Left lung (tissue), 10 donors: ENCODE data around the gene ABHD13. TPM values are rescaled to one million over a fixed set of nuclear protein-coding genes. Genes with fewer than 3 reads are reported as not detected.

ENCODE experiments used
- ATAC-seq: fragments of 200-7000 bp; cut with Tn5 transposase; one replicate; pipeline ENCODE4 v1.9.1; 2020; ENCODE audit warnings: moderate library complexity
- DNase-seq, 4 donors: peaks; one replicate each; pipeline ENCODE4 v3.0.0-alpha.2; 2013 to 2020
- H3K27ac ChIP-seq, 2 donors: fragments of 200-600 bp; sonication (generic) in 1 of 2; one replicate each; pipeline versions ENCODE4 v1.5.0 to v1.8.0; 2020 to 2021
- H3K27me3 ChIP-seq, 2 donors: fragments of 200-600 bp; sonication (generic) in 1 of 2; one replicate each; pipeline versions ENCODE4 v1.5.0 to v1.8.0; 2020 to 2021
- H3K36me3 ChIP-seq, 2 donors: fragments of 200-600 bp; sonication (generic) in 1 of 2; one replicate each; pipeline versions ENCODE4 v1.5.0 to v1.8.0; 2020 to 2021
- H3K4me1 ChIP-seq, 2 donors: fragments of 200-600 bp; one replicate each; pipeline ENCODE4 v1.8.0; 2021
- H3K4me3 ChIP-seq, 2 donors: fragments of 200-600 bp; sonication (generic) in 1 of 2; one replicate each; pipeline versions ENCODE4 v1.5.0 to v1.8.0; 2020 to 2021; ENCODE audit warnings: mild to moderate bottlenecking in 1 of 2
- H3K9me3 ChIP-seq, 2 donors: fragments of 200-600 bp; sonication (generic) in 1 of 2; one replicate each; pipeline versions ENCODE4 v1.5.0 to v1.8.0; 2020 to 2021
- intact Hi-C, 2 donors: fragments of 100-400 bp; cut with DNase I; formaldehyde crosslinking; loops; one replicate each; pipeline versions ENCODE4 v1.11.2 to v1.14.2; 2022
- polyA plus RNA-seq, 6 donors: library from polyadenylated mRNA; unstranded; fragments of 120-200 nt; gene quantifications; one replicate each; pipeline ENCODE4 v1.2.1, GENCODE V29; 2013; ENCODE audit not compliant: insufficient read length in 6 of 6
- total RNA-seq, 2 donors: library from RNA; stranded (reverse); fragmentation: NEBNext Ultra II Directional; extraction: Animal tissue kit (Norgen Biotek cat#: 25700); gene quantifications; one replicate each; pipeline ENCODE4 v1.2.1, GENCODE V29; 2021
- TF ChIP-seq, protein P1 (sequence below), 2 donors: fragments of 200-600 bp; sonication (generic) in 1 of 2; IDR thresholded peaks; one replicate each; pipeline versions ENCODE4 v1.5.0 to v1.8.0; 2021; ENCODE audit warnings: antibody characterized with exemption in 2 of 2
- donor health status: DM: no; HTN: yes; CAD: no.
- donor health status: DM: no; HTN: no; CAD: no.

The ABHD13 gene
- total and polyA plus RNA-seq, 8 donors, result 9.7 to 15.5 (median 13.4) TPM

DNA sequence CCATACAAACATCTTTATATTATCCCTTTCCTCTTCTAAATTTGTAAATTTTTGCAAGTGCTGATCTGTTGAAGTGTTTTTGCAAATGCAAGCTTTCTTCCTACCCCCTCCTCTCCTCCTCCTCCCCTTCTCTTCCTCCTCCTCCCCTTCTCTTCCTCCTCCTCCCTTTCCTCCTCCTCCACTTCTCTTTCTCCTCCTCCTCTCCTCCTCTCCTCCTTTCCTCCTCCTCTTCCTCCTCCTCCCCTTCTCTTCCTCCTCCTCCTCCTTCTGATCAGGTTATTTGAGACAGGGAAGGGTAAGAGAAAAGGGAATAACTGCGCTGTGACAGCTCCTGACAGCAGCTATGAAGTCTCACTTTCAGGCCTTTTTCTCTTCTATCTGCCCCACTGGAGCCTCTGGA is 60.3 kb downstream of the ABHD13 start:
- DNase-seq (no peak), ATAC-seq (no peak)
- no peaks in the 10 kb centered on the region for H3K9me3 ChIP-seq
- intact Hi-C loops, result no loop called here
- TF ChIP-seq, protein P1, sequence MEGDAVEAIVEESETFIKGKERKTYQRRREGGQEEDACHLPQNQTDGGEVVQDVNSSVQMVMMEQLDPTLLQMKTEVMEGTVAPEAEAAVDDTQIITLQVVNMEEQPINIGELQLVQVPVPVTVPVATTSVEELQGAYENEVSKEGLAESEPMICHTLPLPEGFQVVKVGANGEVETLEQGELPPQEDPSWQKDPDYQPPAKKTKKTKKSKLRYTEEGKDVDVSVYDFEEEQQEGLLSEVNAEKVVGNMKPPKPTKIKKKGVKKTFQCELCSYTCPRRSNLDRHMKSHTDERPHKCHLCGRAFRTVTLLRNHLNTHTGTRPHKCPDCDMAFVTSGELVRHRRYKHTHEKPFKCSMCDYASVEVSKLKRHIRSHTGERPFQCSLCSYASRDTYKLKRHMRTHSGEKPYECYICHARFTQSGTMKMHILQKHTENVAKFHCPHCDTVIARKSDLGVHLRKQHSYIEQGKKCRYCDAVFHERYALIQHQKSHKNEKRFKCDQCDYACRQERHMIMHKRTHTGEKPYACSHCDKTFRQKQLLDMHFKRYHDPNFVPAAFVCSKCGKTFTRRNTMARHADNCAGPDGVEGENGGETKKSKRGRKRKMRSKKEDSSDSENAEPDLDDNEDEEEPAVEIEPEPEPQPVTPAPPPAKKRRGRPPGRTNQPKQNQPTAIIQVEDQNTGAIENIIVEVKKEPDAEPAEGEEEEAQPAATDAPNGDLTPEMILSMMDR (IDR thresholded peaks at IDR 0.05), result no peak
- H3K4me3 ChIP-seq, result no peak overlapping the region
- peaks cover 0 to 7% of the 10 kb centered on the region in 2 donors for H3K4me1 ChIP-seq
- H3K36me3 ChIP-seq, result no peaks in the 10 kb centered on the region
- H3K27me3 ChIP-seq, result no peaks in the 10 kb centered on the region
- no peak overlapping the region for H3K27ac ChIP-seq

DNA sequence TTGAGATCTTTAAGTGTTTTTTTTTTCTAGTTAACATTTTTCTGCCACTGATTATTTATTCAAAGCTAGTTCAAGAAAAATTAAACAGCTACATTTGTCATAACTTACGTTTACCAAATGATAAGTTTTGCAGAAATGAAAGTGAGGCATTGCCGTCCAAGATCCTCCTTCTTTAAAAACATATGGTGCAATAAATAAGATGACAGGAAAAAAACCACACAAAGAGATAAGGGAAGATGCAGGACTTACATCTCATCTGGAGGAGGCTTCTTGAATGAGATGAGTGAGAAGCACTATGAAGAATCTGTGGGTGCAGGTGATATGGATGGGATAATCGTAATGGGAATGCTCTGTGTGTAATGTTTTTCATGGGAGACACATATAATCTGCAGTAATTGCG is 63.7 kb downstream of the ABHD13 start:
- no peaks in the 10 kb centered on the region for H3K36me3 ChIP-seq
- H3K27ac ChIP-seq, result no peak overlapping the region
- TF ChIP-seq, protein P1 (IDR thresholded peaks at IDR 0.05), result no peak
- DNase-seq, result no peak
- peaks cover 0 to 4% of the 10 kb centered on the region in 2 donors for H3K4me1 ChIP-seq
- H3K9me3 ChIP-seq, result no peaks in the 10 kb centered on the region
- ATAC-seq, result no peak
- no peaks in the 10 kb centered on the region for H3K27me3 ChIP-seq
- intact Hi-C loops, result no loop called here
- no peak overlapping the region for H3K4me3 ChIP-seq

DNA sequence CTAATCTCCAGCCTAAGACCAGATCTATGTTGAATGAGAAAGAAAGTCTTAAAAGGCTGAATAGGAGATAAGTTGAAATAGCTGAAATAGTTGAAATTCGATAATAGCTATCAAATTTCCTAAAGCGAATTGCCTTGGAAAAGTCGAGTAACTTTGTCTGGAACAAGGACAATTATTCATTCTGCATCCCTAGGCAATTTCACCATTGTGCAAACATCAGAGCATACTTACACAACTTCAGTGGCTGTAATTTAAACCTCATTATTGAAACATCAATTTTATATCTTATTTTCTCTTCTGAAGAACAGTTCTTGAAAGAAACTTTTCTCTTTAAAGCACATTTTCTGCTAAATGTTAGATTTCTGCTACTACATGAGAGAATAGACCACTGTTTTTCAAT is 64.9 kb downstream of the ABHD13 start:
- no peak for DNase-seq
- Histone ChIP-seq H3K4me1 (peaks cover 0 to 4% of the 10 kb centered on the region in 2 donors), H3K4me3 (no peak overlapping the region), H3K36me3 (no peaks in the 10 kb centered on the region), H3K9me3 (no peaks in the 10 kb centered on the region), H3K27ac (no peak overlapping the region), H3K27me3 (no peaks in the 10 kb centered on the region)
- ATAC-seq, result no peak
- intact Hi-C loops, result no loop called here
- TF ChIP-seq, protein P1 (IDR thresholded peaks at IDR 0.05), result no peak

Other genes starting within 250 kb of the ABHD13 start
- 10 to 100 TPM; 12.1 to 12.4 TPM for gene LIG4, start 2.9 kb upstream of the ABHD13 start, total RNA-seq
- 10 to 100 TPM; 10.7 to 14.1 (median 13.5) TPM for gene LIG4, start 2.9 kb upstream of the ABHD13 start, polyA plus RNA-seq
- 10 to 100 TPM; 12.2 to 20.1 TPM for gene TNFSF13B, start 51.3 kb downstream of the ABHD13 start, total RNA-seq
- gene TNFSF13B, start 51.3 kb downstream of the ABHD13 start, polyA plus RNA-seq, result 10 to 100 TPM in 1 of 6 donors, 1 to 10 TPM in 5; 4.1 to 10.0 (median 6.9) TPM